ENCODE measurements around the gene SLC35A3.

SLC35A3 gene

DNA sequence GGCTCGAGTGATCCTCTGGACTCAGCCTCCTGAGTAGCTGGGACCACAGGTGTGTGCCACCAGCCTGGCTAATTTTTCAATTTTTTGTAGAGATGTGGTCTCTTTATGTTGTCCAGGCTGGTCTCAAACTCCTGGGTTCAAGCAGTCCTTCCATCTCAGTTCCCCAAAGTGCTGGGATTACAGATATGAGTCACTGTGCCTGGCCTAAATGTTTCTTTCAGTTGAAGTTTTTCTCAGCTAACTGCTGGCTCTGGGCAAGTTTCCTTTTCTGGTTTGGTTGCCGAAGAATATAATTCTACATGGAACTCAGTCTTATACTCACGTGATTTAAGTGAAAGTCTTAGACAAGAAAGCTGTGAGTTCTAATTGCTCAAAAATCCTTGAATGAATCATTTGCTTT lies 106.0 kb downstream of the SLC35A3 start:
- TF ChIP-seq, protein P1, sequence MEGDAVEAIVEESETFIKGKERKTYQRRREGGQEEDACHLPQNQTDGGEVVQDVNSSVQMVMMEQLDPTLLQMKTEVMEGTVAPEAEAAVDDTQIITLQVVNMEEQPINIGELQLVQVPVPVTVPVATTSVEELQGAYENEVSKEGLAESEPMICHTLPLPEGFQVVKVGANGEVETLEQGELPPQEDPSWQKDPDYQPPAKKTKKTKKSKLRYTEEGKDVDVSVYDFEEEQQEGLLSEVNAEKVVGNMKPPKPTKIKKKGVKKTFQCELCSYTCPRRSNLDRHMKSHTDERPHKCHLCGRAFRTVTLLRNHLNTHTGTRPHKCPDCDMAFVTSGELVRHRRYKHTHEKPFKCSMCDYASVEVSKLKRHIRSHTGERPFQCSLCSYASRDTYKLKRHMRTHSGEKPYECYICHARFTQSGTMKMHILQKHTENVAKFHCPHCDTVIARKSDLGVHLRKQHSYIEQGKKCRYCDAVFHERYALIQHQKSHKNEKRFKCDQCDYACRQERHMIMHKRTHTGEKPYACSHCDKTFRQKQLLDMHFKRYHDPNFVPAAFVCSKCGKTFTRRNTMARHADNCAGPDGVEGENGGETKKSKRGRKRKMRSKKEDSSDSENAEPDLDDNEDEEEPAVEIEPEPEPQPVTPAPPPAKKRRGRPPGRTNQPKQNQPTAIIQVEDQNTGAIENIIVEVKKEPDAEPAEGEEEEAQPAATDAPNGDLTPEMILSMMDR (IDR thresholded peaks at IDR 0.05; ENCODE audit: borderline replicate concordance, insufficient read depth, low read depth, low read length) = no peak
- H3K4me3 ChIP-seq (ENCODE audit: low read depth, low read length) = no peak overlapping the region

DNA sequence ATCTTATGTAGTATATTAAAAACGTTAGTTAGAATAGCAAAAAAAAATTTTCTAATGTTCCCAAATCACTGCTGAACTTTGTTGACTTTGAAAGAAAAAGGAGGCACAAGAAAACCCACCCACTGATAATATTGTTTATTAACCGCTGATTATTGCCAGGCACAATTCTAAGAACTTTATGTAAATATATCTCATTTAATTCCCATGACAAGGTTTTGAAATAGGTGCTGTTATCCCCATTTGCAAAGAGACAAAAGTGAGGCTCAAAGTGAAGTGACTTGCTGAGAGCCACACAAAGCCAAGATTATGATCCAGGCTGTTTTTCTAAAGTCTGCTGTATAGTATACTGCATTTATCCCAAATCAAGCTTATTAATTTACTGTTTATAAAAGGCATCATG lies 106.5 kb downstream of the SLC35A3 start:
- TF ChIP-seq, protein P1 (IDR thresholded peaks at IDR 0.05; ENCODE audit: borderline replicate concordance, insufficient read depth, low read depth, low read length) = no peak
- no peak overlapping the region for H3K4me3 ChIP-seq (ENCODE audit: low read depth, low read length)

DNA sequence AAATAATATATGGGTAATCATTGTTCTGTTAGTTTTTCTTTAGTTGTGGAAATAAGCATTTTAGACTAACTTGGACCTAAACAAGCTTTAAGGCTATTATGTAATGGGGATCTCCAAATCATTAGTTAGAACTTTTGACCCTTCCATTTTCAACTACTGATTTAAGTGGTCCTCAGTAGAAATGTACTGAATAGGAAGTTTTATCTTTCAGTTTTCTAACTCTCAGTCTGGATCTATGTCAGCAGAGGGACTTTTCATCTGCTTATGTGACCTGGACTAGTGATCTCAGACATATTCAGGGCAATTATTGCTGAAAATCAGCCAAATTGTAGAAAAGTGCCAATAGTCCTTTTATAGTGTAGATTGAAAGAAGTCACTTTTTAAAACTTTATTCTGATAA lies 106.9 kb downstream of the SLC35A3 start:
- TF ChIP-seq, protein P1 (IDR thresholded peaks at IDR 0.05; ENCODE audit: borderline replicate concordance, insufficient read depth, low read depth, low read length) = no peak
- no peak overlapping the region for H3K4me3 ChIP-seq (ENCODE audit: low read depth, low read length)

DNA sequence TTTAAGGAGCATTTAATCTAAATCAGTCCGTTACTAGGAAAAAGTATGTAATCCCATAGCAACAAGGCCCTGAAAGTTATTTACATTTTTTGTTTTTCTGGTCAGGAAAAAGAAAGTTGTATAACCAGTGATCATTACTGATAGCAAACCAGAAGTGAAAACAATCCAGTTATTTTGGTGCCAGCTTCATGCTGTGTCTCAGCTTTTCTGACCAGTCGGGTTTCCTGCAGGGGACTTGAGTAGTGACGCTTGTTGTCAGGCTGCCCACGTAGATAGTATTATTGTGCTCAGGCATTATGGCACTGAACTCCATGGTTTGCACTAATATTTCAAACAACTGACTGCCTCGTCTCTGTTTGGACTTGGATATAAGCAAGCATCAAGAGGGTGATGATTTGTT lies 107.7 kb downstream of the SLC35A3 start:
- no peak overlapping the region for H3K4me3 ChIP-seq (ENCODE audit: low read depth, low read length)
- TF ChIP-seq, protein P1 (IDR thresholded peaks at IDR 0.05; ENCODE audit: borderline replicate concordance, insufficient read depth, low read depth, low read length) = no peak

DNA sequence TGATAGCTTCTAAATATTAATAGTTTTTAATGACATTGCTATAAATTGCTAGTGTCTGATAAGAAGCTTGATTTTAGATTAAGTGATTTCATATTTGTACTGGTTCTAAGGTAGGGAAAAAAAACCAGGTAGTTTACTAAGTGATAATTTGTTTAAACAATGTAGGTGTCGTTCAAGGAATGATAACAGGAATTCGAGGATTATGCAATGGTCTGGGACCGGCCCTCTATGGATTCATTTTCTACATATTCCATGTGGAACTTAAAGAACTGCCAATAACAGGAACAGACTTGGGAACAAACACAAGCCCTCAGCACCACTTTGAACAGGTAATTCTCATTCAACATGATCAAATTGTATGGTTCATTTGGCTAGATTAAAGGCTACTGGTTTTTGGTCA lies 110.5 kb downstream of the SLC35A3 start:
- TF ChIP-seq, protein P1 (IDR thresholded peaks at IDR 0.05; ENCODE audit: borderline replicate concordance, insufficient read depth, low read depth, low read length) = no peak
- no peak overlapping the region for H3K4me3 ChIP-seq (ENCODE audit: low read depth, low read length)
